Keratinocyte (primary cell): ENCODE results near the gene DRGX. TPM values are rescaled to one million over a fixed set of nuclear protein-coding genes. Genes with fewer than 3 reads are reported as not detected.

Source experiments
- DNase-seq: peaks from one replicate; pipeline ENCODE4 v3.0.0-alpha.2; 2011; ENCODE audit warnings: low read depth, missing footprints, low spot score
- FAIRE-seq: peaks from 2 replicates; lab custom pipeline; 2011; peaks lifted over from hg19 to GRCh38; lab: Jason Lieb, UNC
- H2AFZ ChIP-seq: 2 replicates; pipeline ENCODE4 v1.6.0; 2012; ENCODE audit warnings: low read length, control low read depth, inconsistent platforms; ENCODE audit not compliant: control insufficient read depth
- H3K27ac ChIP-seq: 2 replicates; pipeline ENCODE4 v1.5.1; 2011; ENCODE audit warnings: low read length; ENCODE audit not compliant: control insufficient read depth, insufficient read depth
- H3K27me3 ChIP-seq: 3 replicates; pipeline ENCODE4 v1.6.0; 2011; ENCODE audit warnings: low read length; ENCODE audit not compliant: control insufficient read depth, insufficient read depth; ENCODE audit errors: extremely low read depth
- H3K36me3 ChIP-seq, 2 experiments: 2 replicates in 1 of 2; 3 replicates in 1 of 2; pipeline ENCODE4 v1.5.1; 2011; ENCODE audit warnings: low read length in 2 of 2, mild to moderate bottlenecking in 1 of 2; ENCODE audit not compliant: control insufficient read depth in 2 of 2, insufficient read depth in 2 of 2; ENCODE audit errors: extremely low read depth in 1 of 2
- H3K4me1 ChIP-seq: 3 replicates; pipeline ENCODE4 v1.5.1; 2011; ENCODE audit warnings: low read length; ENCODE audit not compliant: control insufficient read depth, insufficient read depth; ENCODE audit errors: extremely low read depth
- H3K4me2 ChIP-seq: 3 replicates; pipeline ENCODE4 v1.6.0; 2011; ENCODE audit warnings: low read depth, low read length; ENCODE audit not compliant: control insufficient read depth, insufficient read depth; ENCODE audit errors: extremely low read depth
- H3K4me3 ChIP-seq, 3 experiments: fragments of 200-600 bp in 1 of 3; sonication (generic) in 1 of 3; 2 replicates in 2 of 3; 3 replicates in 1 of 3; pipeline ENCODE4 v1.5.1; 2011 to 2016; ENCODE audit warnings: low read length in 3 of 3, mild to moderate bottlenecking in 3 of 3, control low read depth in 2 of 3, inconsistent platforms in 1 of 3, low read depth in 1 of 3, mixed read lengths in 1 of 3, mixed run types in 1 of 3, moderate library complexity in 1 of 3; ENCODE audit not compliant: control insufficient read depth in 2 of 3, insufficient read depth in 2 of 3; ENCODE audit errors: extremely low read depth in 1 of 3
- H3K79me2 ChIP-seq: 2 replicates; pipeline ENCODE4 v1.6.0; 2012; ENCODE audit warnings: low read length; ENCODE audit not compliant: control insufficient read depth, insufficient read depth
- H3K9ac ChIP-seq: 3 replicates; pipeline ENCODE4 v1.6.0; 2011; ENCODE audit warnings: low read length; ENCODE audit not compliant: control insufficient read depth, insufficient read depth; ENCODE audit errors: extremely low read depth
- H3K9me1 ChIP-seq: 3 replicates; pipeline ENCODE4 v1.6.0; 2011; ENCODE audit warnings: low read length; ENCODE audit not compliant: control insufficient read depth, insufficient read depth; ENCODE audit errors: extremely low read depth
- H3K9me3 ChIP-seq: 2 replicates; pipeline ENCODE4 v1.5.1; 2012; ENCODE audit warnings: low read depth, low read length; ENCODE audit not compliant: control insufficient read depth
- H4K20me1 ChIP-seq: 3 replicates; pipeline ENCODE4 v1.6.0; 2011; ENCODE audit warnings: low read length; ENCODE audit not compliant: control insufficient read depth, insufficient read depth; ENCODE audit errors: extremely low read depth
- CTCF ChIP-seq, 3 experiments: IDR thresholded peaks in 1 of 3; conservative IDR thresholded peaks in 1 of 3; optimal IDR thresholded peaks in 1 of 3; 2 replicates in 2 of 3; 3 replicates in 1 of 3; pipeline versions ENCODE3 to v1.5.1; 2011; ENCODE audit warnings: low read length in 3 of 3, mild to moderate bottlenecking in 3 of 3, moderate library complexity in 2 of 3, control low read depth in 1 of 3, inconsistent platforms in 1 of 3; ENCODE audit not compliant: insufficient read depth in 2 of 3; ENCODE audit errors: extremely low read depth in 1 of 3
- EZH2 ChIP-seq: IDR thresholded peaks from one replicate; pipeline ENCODE4 v1.6.1; 2012; ENCODE audit warnings: inconsistent platforms, mild to moderate bottlenecking, low read length, moderate library complexity
- dilution Hi-C: fragments of 300-500 bp; cut with MboI; formaldehyde crosslinking; loops from one replicate; pipeline ENCODE4 v1.7.0; 2020; ENCODE audit warnings: low sequenced_read_pairs; ENCODE audit not compliant: extremely low pct_ligation_motif_present
- polyA plus RNA-seq, 5 experiments: library from polyadenylated mRNA; depleted of rRNA in 3 of 5; stranded (reverse) in 3 of 5; stranded (forward) in 1 of 5; unstranded in 1 of 5; fragments of >200 nt; gene quantifications; 1 replicate in 1 of 5; 2 replicates in 3 of 5; 3 replicates in 1 of 5; pipeline versions ENCODE4 v1.2.1 to v1.2.3, GENCODE V29; 2011 to 2012; ENCODE audit warnings: missing spikeins in 2 of 5, low read depth in 1 of 5, low replicate concordance in 1 of 5

Gene DRGX
- polyA plus RNA-seq, 1 donor (not counting 4 experiments of a cell fraction or from before 2014, with no cell fraction given) = not detected

- peak overlapping the region; percentile 23 to 63 (median 51) for H3K4me3 ChIP-seq
- H3K9me3 ChIP-seq = no peaks in the 10 kb centered on the region
- H3K36me3 ChIP-seq = no peaks in the 10 kb centered on the region
- no peaks in the 10 kb centered on the region for H3K9me1 ChIP-seq
- DNase-seq = no peak
- no peaks in the 10 kb centered on the region for H4K20me1 ChIP-seq
- no peak overlapping the region for H2AFZ ChIP-seq
- peak; percentile 58 for TF ChIP-seq EZH2
- no peak for TF ChIP-seq CTCF (optimal IDR thresholded peaks at IDR 0.05 in 1 of 3, IDR thresholded peaks at IDR 0.05 in 1 of 3, conservative IDR thresholded peaks at IDR 0.05 in 1 of 3; ENCODE audit: extremely low read depth in 1 of 3, insufficient read depth in 2 of 3, low read length in 3 of 3)
- no peaks in the 10 kb centered on the region for H3K79me2 ChIP-seq
- H3K9ac ChIP-seq = no peak overlapping the region
- peaks cover 5% of the 10 kb centered on the region for H3K4me1 ChIP-seq
- H3K27ac ChIP-seq = no peak overlapping the region
- H3K27me3 ChIP-seq = peaks cover 79% of the 10 kb centered on the region
- dilution Hi-C loops = no loop called here
- peak overlapping the region; percentile 79 for H3K4me2 ChIP-seq
- FAIRE-seq = peak; percentile 26
Observed at GRCh38 chr10:49398000-49398861, 2.3 kb upstream of the DRGX start.

- FAIRE-seq (no peak), DNase-seq (no peak)
- dilution Hi-C loops = no loop called here
- Histone ChIP-seq H3K9ac (no peak overlapping the region), H3K79me2 (no peaks in the 10 kb centered on the region), H3K4me3 (peak overlapping the region in 1 of 3 experiments; percentile 51), H4K20me1 (no peaks in the 10 kb centered on the region), H3K27ac (no peak overlapping the region), H3K36me3 (no peaks in the 10 kb centered on the region), H3K4me2 (peak overlapping the region; percentile 79), H3K9me1 (no peaks in the 10 kb centered on the region), H2AFZ (no peak overlapping the region), H3K4me1 (peaks cover 5% of the 10 kb centered on the region), H3K27me3 (peaks cover 74% of the 10 kb centered on the region), H3K9me3 (no peaks in the 10 kb centered on the region)
- TF ChIP-seq CTCF (optimal IDR thresholded peaks at IDR 0.05 in 1 of 3, IDR thresholded peaks at IDR 0.05 in 1 of 3, conservative IDR thresholded peaks at IDR 0.05 in 1 of 3; ENCODE audit: extremely low read depth in 1 of 3, insufficient read depth in 2 of 3, low read length in 3 of 3) (no peak), EZH2 (no peak)
Observed at GRCh38 chr10:49397036-49397999, 1.4 kb upstream of the DRGX start.
